Glomerular visceral epithelial cell (primary cell): ENCODE measurements around the gene GRHPR.
A peak's percentile ranks its signal among the peaks of the same experiment; 100 is the strongest.
"Not testable (repeated sequence)": the region's sequence is repeated elsewhere in the genome, so short reads cannot be mapped to it uniquely, and the experiment has no call there.

Experiments used
- DNase-seq: peaks from one replicate; pipeline ENCODE4 v3.0.0-alpha.2; 2016; ENCODE audit errors: extremely low spot score

GRHPR gene

GRCh38 chr9:37447111-37447510, 24.6 kb downstream of the GRHPR start:
- no peak for DNase-seq

DNA sequence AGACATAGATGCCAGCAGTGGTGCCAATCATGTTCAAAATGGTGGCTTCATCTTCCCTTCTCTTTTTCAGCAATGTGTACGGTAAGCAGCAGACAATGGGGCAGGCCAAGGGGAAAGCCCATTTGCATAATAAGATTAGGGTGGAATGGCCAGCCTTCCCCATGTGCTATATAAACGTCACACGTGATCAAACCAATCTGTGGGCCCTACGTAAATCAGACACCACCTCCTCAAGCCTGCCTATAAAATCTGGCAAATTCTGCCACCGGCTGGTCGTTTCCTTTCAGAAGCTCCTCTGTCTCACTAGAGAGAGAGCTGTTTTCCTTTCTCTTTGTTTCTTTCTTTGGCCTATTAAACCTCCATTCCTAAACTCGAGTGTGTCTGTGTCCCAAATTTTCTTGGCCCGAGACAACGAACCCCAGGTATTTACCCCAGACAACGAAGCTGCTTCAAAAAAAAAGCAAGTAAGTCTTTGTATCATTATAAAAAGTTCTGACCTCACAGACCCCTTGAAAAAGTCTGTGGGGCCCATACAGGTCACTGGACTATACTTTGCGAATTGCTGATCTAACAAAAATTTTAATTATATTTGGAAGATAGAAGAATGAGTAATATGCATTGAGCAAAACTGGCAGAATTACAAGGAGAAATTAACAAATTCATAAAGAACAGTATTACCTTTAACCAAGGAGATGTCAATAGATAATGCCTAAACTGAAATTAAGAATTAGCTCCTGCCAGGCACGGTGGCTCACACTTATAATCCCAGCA, 27.6 kb downstream of the GRHPR start:
- no peak for DNase-seq

DNA sequence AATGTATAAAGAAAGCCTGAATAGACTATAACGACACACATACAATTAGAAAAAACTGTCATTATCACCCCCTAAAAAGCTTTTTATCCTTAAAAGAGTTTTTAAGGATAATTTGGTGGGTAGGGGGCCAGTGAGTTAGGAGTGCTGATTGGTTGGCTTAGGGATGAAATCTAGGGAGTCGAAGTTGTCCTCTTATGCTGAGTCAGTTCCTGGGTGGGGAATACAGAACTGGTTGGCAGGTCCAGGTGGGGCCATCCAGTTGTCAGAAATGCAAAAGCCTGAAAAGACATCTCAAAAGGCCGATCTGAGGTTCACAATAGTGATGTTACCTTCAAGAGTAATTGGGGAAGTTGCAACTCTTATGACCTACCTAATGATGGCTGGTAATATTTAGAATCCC, 29.1 kb downstream of the GRHPR start:
- no peak for DNase-seq

DNA sequence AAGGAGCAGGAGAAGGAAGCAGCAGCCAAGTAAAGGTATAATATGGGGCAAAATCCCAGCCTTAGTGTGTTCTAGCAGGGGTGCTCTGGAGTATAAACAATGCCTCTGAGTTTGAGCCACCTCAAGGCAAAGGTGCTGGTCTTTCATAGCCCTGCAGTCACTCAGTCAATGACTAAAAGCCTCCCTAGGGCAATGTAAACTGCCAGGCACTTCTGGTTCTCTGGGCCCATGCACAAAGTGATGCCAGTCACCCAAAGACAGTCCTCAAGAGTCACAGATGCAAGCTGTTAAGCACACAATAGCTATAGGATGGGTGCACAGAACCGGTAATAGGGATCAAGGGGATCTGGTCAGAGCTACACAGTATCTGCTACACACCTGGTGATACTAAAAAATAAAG, 30.1 kb downstream of the GRHPR start:
- no peak for DNase-seq

DNA sequence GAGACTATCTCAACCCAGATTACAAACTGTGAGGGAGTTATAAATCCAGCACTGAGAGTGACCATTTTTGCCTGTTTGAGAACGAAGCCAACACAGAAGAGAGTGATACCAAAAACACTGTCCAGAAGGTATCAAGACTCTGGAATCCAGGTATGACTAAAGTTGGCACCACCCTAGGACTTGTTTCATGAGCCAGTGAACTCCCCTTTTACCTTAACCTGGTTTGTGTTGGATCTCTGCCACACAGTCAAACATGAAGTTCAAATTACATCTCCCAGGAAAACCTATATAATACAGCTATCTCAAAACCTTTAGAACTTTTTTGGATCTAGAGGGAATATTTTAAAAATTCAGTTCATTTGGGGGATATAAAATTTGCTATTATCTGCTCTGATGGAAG, 31.3 kb downstream of the GRHPR start:
- DNase-seq: no peak

DNA sequence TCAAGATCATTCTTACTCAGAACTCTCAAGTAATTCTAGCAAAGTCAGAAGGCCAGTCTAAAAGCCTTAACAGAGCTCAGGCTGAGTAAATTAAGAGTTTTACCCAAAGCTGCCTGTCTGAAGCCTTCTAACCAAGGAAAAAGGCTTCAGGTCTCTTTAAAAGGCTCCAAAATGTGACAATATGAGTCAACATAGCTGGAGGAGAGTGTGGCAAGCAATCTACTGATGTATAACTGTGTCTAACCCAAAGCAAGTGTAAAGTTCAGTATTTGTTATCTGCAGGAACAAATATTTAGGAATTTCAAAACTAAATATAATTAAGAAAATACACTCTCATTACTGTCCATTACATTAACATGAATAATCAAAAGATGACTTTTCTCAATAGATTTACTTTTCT, 31.7 kb downstream of the GRHPR start:
- no peak for DNase-seq

DNA sequence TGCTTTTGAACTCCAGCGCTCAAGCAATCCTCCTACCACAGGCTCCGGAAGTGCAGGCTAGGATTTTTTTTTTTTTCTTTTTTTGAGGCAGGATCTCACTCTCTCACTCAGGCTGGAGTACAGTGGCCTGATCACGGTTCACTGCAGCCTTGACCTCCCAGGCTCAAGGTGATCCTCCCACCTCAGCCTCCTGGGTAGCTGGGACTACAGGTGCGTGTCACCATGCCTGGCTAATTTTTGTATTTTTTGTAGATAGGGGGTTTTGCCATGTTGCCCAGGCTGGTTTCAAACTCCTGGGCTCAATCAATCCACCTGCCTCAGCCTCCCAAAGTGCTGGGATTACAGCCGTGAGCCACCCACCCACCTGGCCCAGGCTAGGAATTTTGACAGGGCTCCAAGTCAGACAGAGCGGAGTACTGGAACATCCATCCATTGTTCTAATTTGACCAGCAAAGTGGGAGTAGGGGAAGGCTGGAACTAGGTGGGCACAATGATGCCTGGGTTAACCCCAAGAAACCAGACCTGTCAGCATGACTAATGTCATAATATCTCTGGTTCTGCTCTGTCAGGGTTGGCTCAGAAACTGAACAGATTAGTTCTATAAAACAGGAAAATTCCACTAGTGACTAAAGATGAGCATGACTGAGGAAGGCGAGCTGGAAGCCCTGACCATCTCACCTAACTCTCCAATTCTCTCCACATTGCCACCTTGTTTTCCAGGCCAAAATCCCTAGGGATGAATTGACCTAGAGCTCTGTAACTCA, 33.6 kb downstream of the GRHPR start:
- no peak for DNase-seq

GRCh38 chr9:37456817-37457216, 34.3 kb downstream of the GRHPR start:
- DNase-seq: no peak

DNA sequence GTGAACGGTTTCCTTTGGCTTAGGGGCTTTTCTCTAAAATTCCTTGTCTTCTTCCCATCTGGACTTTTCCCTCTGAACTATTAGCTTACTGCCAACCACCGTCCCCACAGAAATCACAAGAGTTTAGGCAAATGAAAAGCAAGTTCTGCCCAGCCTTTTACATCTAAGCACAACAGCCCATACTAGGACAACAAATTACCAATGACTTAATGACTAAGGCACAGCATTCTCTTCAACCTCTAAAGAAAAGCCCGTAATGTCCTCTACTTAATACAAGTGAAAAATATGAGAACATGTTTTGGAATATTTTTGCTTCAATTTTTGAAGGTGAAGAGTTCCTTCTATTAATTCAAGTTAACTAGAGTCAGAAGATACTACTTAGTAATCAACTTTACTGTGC, 41.5 kb downstream of the GRHPR start:
- DNase-seq: no peak

- peak; percentile 73 for DNase-seq
These were observed 42.1 kb downstream of the GRHPR start for GRCh38 chr9:37464426-37465248.

- DNase-seq: peak; percentile 100
These were observed 42.9 kb downstream of the GRHPR start, which contains the start of gene ZBTB5 for GRCh38 chr9:37465249-37466036. Gene ZBTB5 (minus strand): TSS chr9:37465450. CDS start chr9:37442551, 22,899 bp downstream.

GRCh38 chr9:37466037-37466709, 43.7 kb downstream of the GRHPR start:
- peak; percentile 87 for DNase-seq

GRCh38 chr9:37467530-37467929, 45.0 kb downstream of the GRHPR start:
- DNase-seq: not testable (repeated sequence)

DNA sequence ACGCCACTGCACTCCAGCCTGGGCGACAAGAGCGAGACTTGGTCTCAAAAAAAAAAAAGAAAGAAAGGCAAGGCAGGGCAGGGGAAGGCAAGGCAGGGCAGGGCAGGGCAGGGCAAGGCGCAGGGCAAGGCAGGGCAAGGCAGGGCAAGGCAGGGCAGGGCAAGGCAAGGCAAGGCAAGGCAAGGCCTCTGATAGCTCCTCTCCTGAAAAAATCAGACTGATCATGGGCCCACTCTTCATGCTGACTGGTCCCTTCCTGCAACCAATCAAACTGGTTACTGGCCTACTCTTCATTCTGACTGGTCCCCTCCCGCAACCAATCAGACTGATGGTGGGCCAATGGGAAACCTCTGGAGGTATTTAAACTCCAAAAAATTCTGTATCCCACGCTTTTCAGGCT, 46.1 kb downstream of the GRHPR start:
- DNase-seq: no peak

GRCh38 chr9:37471942-37472684, 49.6 kb downstream of the GRHPR start:
- DNase-seq: peak; percentile 96

GRCh38 chr9:37473982-37474381, 51.5 kb downstream of the GRHPR start:
- not testable (repeated sequence) for DNase-seq

GRCh38 chr9:37474438-37474837, 51.9 kb downstream of the GRHPR start:
- no peak for DNase-seq

DNA sequence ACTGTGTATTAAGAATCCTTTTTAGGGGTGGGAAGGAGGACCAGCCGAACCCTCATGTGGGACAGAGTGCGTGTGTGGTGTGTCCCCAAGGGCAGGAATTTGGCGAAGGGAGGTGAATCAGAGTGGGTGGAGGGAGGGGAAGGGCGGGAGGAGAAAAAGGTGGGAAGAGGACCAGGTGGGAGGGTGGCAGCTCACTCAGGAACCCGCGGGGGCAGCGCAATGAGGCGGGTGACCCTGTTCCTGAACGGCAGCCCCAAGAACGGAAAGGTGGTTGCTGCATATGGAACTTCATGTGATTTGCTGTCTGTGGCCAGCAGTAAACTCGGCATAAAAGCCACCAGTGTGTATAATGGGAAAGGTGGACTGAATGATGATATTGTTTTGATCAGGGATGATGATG, 54.4 kb downstream of the GRHPR start:
- DNase-seq: no peak

GRCh38 chr9:37477443-37477842, 54.9 kb downstream of the GRHPR start:
- DNase-seq: not testable (repeated sequence)

DNA sequence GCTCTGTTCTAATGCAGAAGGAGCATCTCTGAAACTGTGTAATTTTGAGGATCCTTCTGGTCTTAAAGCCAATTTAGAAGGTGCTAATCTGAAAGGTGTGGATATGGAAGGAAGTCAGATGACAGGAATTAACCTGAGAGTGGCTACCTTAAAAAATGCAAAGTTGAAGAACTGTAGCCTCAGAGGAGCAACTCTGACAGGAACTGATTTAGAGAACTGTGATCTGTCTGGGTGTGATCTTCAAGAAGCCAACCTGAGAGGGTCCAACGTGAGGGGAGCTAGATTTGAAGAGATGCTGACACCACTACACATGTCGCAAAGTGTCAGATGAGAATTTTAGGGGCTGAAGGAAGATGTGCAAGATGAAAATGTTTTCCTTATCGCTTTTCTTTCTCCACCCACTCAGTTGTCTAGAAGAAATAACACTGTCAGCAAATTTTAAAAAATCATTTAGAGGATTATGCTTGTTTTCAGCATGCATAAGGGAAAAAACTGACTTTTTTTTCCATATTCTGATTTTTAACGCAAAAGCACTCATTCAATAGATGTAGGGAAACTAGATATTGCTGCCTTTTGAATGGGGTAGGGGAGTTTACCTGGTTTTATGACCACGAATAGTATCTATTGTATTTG, 55.6 kb downstream of the GRHPR start:
- DNase-seq: not testable (repeated sequence)
